MM.1S (cell line): ENCODE results near the gene ITGB6.

Experiments used
- DNase-seq: peaks from one replicate; pipeline ENCODE4 v3.0.0-alpha.2; 2015
- H2AFZ ChIP-seq: fragments of 300-600 bp; sonication (generic); 2 replicates; pipeline ENCODE4 v1.6.0; 2016; ENCODE audit warnings: antibody characterized with exemption, low read length
- H3F3A ChIP-seq: fragments of 300-600 bp; sonication (generic); 2 replicates; pipeline ENCODE4 v1.6.1; 2016; ENCODE audit warnings: mild to moderate bottlenecking, antibody characterized with exemption, low read length, moderate library complexity, mixed read lengths; ENCODE audit not compliant: insufficient read depth
- H3K27ac ChIP-seq: fragments of 300-600 bp; sonication (generic); 2 replicates; pipeline ENCODE4 v1.5.1; 2016; ENCODE audit warnings: mild to moderate bottlenecking, low read length
- H3K27me3 ChIP-seq: fragments of 300-600 bp; sonication (generic); replicated peaks from 2 replicates; pipeline ENCODE4 v1.6.0; 2016; ENCODE audit warnings: low read length; ENCODE audit not compliant: insufficient read depth
- H3K36me3 ChIP-seq: fragments of 300-600 bp; sonication (generic); replicated peaks from 2 replicates; pipeline ENCODE4 v1.6.1; 2016; ENCODE audit warnings: mild to moderate bottlenecking, low read length, mixed read lengths; ENCODE audit not compliant: insufficient read depth
- H3K4me1 ChIP-seq: fragments of 300-600 bp; sonication (generic); 2 replicates; pipeline ENCODE4 v1.6.1; 2016; ENCODE audit warnings: low read length, mixed read lengths
- H3K4me2 ChIP-seq: fragments of 300-600 bp; sonication (generic); 2 replicates; pipeline ENCODE4 v1.6.0; 2016; ENCODE audit warnings: low read depth, low read length
- H3K4me3 ChIP-seq: fragments of 300-600 bp; sonication (generic); 2 replicates; pipeline ENCODE4 v1.5.1; 2016; ENCODE audit warnings: low read length, mixed read lengths
- H3K79me2 ChIP-seq: fragments of 300-600 bp; sonication (generic); 2 replicates; pipeline ENCODE4 v1.6.1; 2016; ENCODE audit warnings: mixed run types, low read length, mixed read lengths
- H3K9ac ChIP-seq: fragments of 300-600 bp; sonication (generic); 2 replicates; pipeline ENCODE4 v1.6.1; 2016; ENCODE audit warnings: low read length, mixed read lengths
- H3K9me2 ChIP-seq: fragments of 300-600 bp; sonication (generic); replicated peaks from 2 replicates; pipeline ENCODE4 v1.6.1; 2016; ENCODE audit warnings: mild to moderate bottlenecking, low read length, mixed read lengths; ENCODE audit not compliant: insufficient read depth
- H3K9me3 ChIP-seq: fragments of 300-600 bp; sonication (generic); replicated peaks from 2 replicates; pipeline ENCODE4 v1.6.1; 2016; ENCODE audit warnings: mild to moderate bottlenecking, low read length, mixed read lengths; ENCODE audit not compliant: insufficient read depth
- H4K20me1 ChIP-seq: fragments of 300-600 bp; sonication (generic); 2 replicates; pipeline ENCODE4 v1.6.1; 2016; ENCODE audit warnings: mild to moderate bottlenecking, low read length, moderate library complexity, mixed read lengths; ENCODE audit not compliant: insufficient read depth
- CTCF ChIP-seq: fragments of 300-600 bp; sonication (generic); IDR thresholded peaks from 2 replicates; pipeline ENCODE4 v1.5.1; 2016; ENCODE audit warnings: antibody characterized with exemption, low read length, mixed read lengths
- EZH2 ChIP-seq: fragments of 300-600 bp; sonication (generic); optimal IDR thresholded peaks from 2 replicates; pipeline ENCODE3; 2017; ENCODE audit warnings: low read depth, mild to moderate bottlenecking, antibody characterized with exemption, low read length, mixed read lengths
- EZH2phosphoT487 ChIP-seq: fragments of 300-600 bp; sonication (generic); IDR thresholded peaks from 2 replicates; pipeline ENCODE4 v1.6.1; 2018; ENCODE audit warnings: antibody characterized with exemption, low read length

The ITGB6 gene

GRCh38 chr2:160229591-160229990 lies 29.5 kb upstream of the ITGB6 start:
- TF ChIP-seq EZH2phosphoT487 (no peak), EZH2 (no peak), CTCF (no peak)
- Histone ChIP-seq H3K27ac (no peak overlapping the region), H3K9ac (no peak overlapping the region), H3K4me1 (0 out of 2 replicates have a peak, but pooled peaks cover under 1% of the 10 kb centered on the region), H3K4me3 (no peak overlapping the region), H3K9me3 (no peaks in the 10 kb centered on the region), H4K20me1 (no peaks in the 10 kb centered on the region), H3K4me2 (no peak overlapping the region), H3K79me2 (no peaks in the 10 kb centered on the region), H2AFZ (no peak overlapping the region), H3K27me3 (no peaks in the 10 kb centered on the region), H3F3A (no peaks in the 10 kb centered on the region), H3K9me2 (no peaks in the 10 kb centered on the region), H3K36me3 (no peaks in the 10 kb centered on the region)
- no peak for DNase-seq

- Histone ChIP-seq H2AFZ (no peak overlapping the region), H3K9ac (no peak overlapping the region), H4K20me1 (no peaks in the 10 kb centered on the region), H3K4me3 (no peak overlapping the region), H3K27me3 (no peaks in the 10 kb centered on the region), H3K36me3 (no peaks in the 10 kb centered on the region), H3K4me2 (no peak overlapping the region), H3F3A (no peaks in the 10 kb centered on the region), H3K9me2 (no peaks in the 10 kb centered on the region), H3K9me3 (no peaks in the 10 kb centered on the region), H3K4me1 (peaks cover 12% of the 10 kb centered on the region), H3K79me2 (no peaks in the 10 kb centered on the region), H3K27ac (no peak overlapping the region)
- no peak for TF ChIP-seq EZH2
- no peak for DNase-seq
These were observed 28.3 kb upstream of the ITGB6 start for GRCh38 chr2:160228141-160228917.

GRCh38 chr2:160227293-160227915 lies 27.3 kb upstream of the ITGB6 start:
- H3K9ac ChIP-seq = no peak overlapping the region
- no peak for TF ChIP-seq CTCF
- TF ChIP-seq EZH2 = no peak
- no peak for TF ChIP-seq EZH2phosphoT487
- DNase-seq = no peak

GRCh38 chr2:160226367-160226766 lies 26.3 kb upstream of the ITGB6 start:
- no peak overlapping the region for H3K27ac ChIP-seq

More at GRCh38 chr2:160227293-160227915, 27.3 kb upstream of the ITGB6 start:
- H3K9me3 ChIP-seq = no peaks in the 10 kb centered on the region
- no peak overlapping the region for H2AFZ ChIP-seq
- no peak overlapping the region for H3K4me2 ChIP-seq
- no peak overlapping the region for H3K4me3 ChIP-seq
- H3K36me3 ChIP-seq = no peaks in the 10 kb centered on the region
- peaks cover 12% of the 10 kb centered on the region for H3K4me1 ChIP-seq
- no peaks in the 10 kb centered on the region for H3F3A ChIP-seq
- H3K27me3 ChIP-seq = no peaks in the 10 kb centered on the region
- no peaks in the 10 kb centered on the region for H4K20me1 ChIP-seq
- no peaks in the 10 kb centered on the region for H3K79me2 ChIP-seq
- no peaks in the 10 kb centered on the region for H3K9me2 ChIP-seq
- no peak overlapping the region for H3K27ac ChIP-seq

More at GRCh38 chr2:160226367-160226766, 26.3 kb upstream of the ITGB6 start:
- Histone ChIP-seq H3K27me3 (no peaks in the 10 kb centered on the region), H3K36me3 (no peaks in the 10 kb centered on the region), H3K4me1 (peaks cover 12% of the 10 kb centered on the region), H3K9me3 (no peaks in the 10 kb centered on the region), H3K4me2 (no peak overlapping the region), H3K9ac (no peak overlapping the region), H4K20me1 (no peaks in the 10 kb centered on the region), H2AFZ (no peak overlapping the region), H3K79me2 (no peaks in the 10 kb centered on the region), H3F3A (no peaks in the 10 kb centered on the region), H3K9me2 (no peaks in the 10 kb centered on the region), H3K4me3 (no peak overlapping the region)
- DNase-seq = no peak
- TF ChIP-seq EZH2phosphoT487 (no peak), EZH2 (no peak), CTCF (no peak)
